DMS 273 (cell line): Measurements from ENCODE around the gene MEGF6.

Experiments
- DNase-seq: peaks from one replicate; lab custom pipeline; 2025; ENCODE audit not compliant: unreplicated experiment; lab: John Stamatoyannopoulos, UW

The MEGF6 gene

GRCh38 chr1:3611170-3612019, at the start of gene MEGF6:
Gene MEGF6 (minus strand): TSS chr1:3611508. CDS start chr1:3611268, 240 bp downstream.
- peak; percentile 91 for DNase-seq

GRCh38 chr1:3660704-3661103, 49.4 kb upstream of the MEGF6 start:
- no peak for DNase-seq

GRCh38 chr1:3659093-3659492, 47.8 kb upstream of the MEGF6 start:
- DNase-seq: no peak

- no peak for DNase-seq
Observed at GRCh38 chr1:3658231-3658615, 46.9 kb upstream of the MEGF6 start.

- no peak for DNase-seq
Observed at GRCh38 chr1:3657578-3658230, 46.4 kb upstream of the MEGF6 start.

- no peak for DNase-seq
Observed at GRCh38 chr1:3657096-3657475, 45.8 kb upstream of the MEGF6 start.

GRCh38 chr1:3656450-3657095, 45.3 kb upstream of the MEGF6 start:
- DNase-seq: no peak

GRCh38 chr1:3654549-3655281, 43.4 kb upstream of the MEGF6 start:
- peak; percentile 44 for DNase-seq

- DNase-seq: peak; percentile 66
Observed at GRCh38 chr1:3653286-3653618, 41.9 kb upstream of the MEGF6 start.

- peak; percentile 69 for DNase-seq
Observed at GRCh38 chr1:3652548-3653285, 41.4 kb upstream of the MEGF6 start.

- DNase-seq: peak; percentile 89
Observed at GRCh38 chr1:3651930-3652547, 40.7 kb upstream of the MEGF6 start, which contains the start of gene TP73. Gene TP73 (plus strand): TSS chr1:3652516. CDS start chr1:3682366, 29,850 bp downstream.

GRCh38 chr1:3651026-3651929, 40.0 kb upstream of the MEGF6 start:
- DNase-seq: no peak

GRCh38 chr1:3650248-3651025, 39.1 kb upstream of the MEGF6 start:
- DNase-seq: no peak

- DNase-seq: peak; percentile 97
Observed at GRCh38 chr1:3649342-3650247, 38.3 kb upstream of the MEGF6 start, which contains the start of gene WRAP73. Gene WRAP73 (minus strand): TSS chr1:3650103. CDS start chr1:3649999, 104 bp downstream.

GRCh38 chr1:3646596-3646995, 35.3 kb upstream of the MEGF6 start:
- no peak for DNase-seq

- no peak for DNase-seq
Observed at GRCh38 chr1:3645666-3646355, 34.5 kb upstream of the MEGF6 start.

GRCh38 chr1:3645247-3645646, 33.9 kb upstream of the MEGF6 start:
- no peak for DNase-seq
